Measurements from ENCODE around the gene KIAA1671. TPM values are rescaled to one million over a fixed set of nuclear protein-coding genes. Genes with fewer than 3 reads are reported as not detected.
"Not testable (repeated sequence)": the region's sequence is repeated elsewhere in the genome, so short reads cannot be mapped to it uniquely, and the experiment has no call there.

The KIAA1671 gene
- total RNA-seq, 1 donor from 2014 or later: 8.3 TPM

GRCh38 chr22:25200967-25201366 lies 248.5 kb downstream of the KIAA1671 start:
- Mint-ChIP-seq H3K9me3 (ENCODE audit: unreplicated experiment) (no peaks in the 10 kb centered on the region), H3K27ac (ENCODE audit: unreplicated experiment) (no peak overlapping the region), H3K4me1 (ENCODE audit: unreplicated experiment) (no peaks in the 10 kb centered on the region), H3K36me3 (ENCODE audit: unreplicated experiment) (no peaks in the 10 kb centered on the region), H3K27me3 (ENCODE audit: unreplicated experiment) (no peaks in the 10 kb centered on the region), H3K4me3 (ENCODE audit: unreplicated experiment) (no peak overlapping the region)
- TF ChIP-seq CTCF (IDR thresholded peaks at IDR 0.05): no peak
- no peak for DNase-seq (ENCODE audit: extremely low spot score, unreplicated experiment)

GRCh38 chr22:25201557-25202273 lies 249.2 kb downstream of the KIAA1671 start:
- Mint-ChIP-seq H3K4me1 (ENCODE audit: unreplicated experiment) (no peaks in the 10 kb centered on the region), H3K27ac (ENCODE audit: unreplicated experiment) (no peak overlapping the region), H3K36me3 (ENCODE audit: unreplicated experiment) (no peaks in the 10 kb centered on the region), H3K9me3 (ENCODE audit: unreplicated experiment) (no peaks in the 10 kb centered on the region), H3K27me3 (ENCODE audit: unreplicated experiment) (peaks cover 3% of the 10 kb centered on the region), H3K4me3 (ENCODE audit: unreplicated experiment) (no peak overlapping the region)
- no peak for DNase-seq (ENCODE audit: extremely low spot score, unreplicated experiment)
- no peak for TF ChIP-seq CTCF (IDR thresholded peaks at IDR 0.05)

GRCh38 chr22:25202290-25202921 lies 249.9 kb downstream of the KIAA1671 start:
- peak; percentile 88 for DNase-seq (ENCODE audit: extremely low spot score, unreplicated experiment)
- no peaks in the 10 kb centered on the region for H3K4me1 Mint-ChIP-seq (ENCODE audit: unreplicated experiment)
- H3K4me3 Mint-ChIP-seq (ENCODE audit: unreplicated experiment): no peak overlapping the region
- peaks cover 4% of the 10 kb centered on the region for H3K27me3 Mint-ChIP-seq (ENCODE audit: unreplicated experiment)
- no peaks in the 10 kb centered on the region for H3K36me3 Mint-ChIP-seq (ENCODE audit: unreplicated experiment)
- TF ChIP-seq CTCF (IDR thresholded peaks at IDR 0.05): peak; percentile 94
- no peaks in the 10 kb centered on the region for H3K9me3 Mint-ChIP-seq (ENCODE audit: unreplicated experiment)
- no peak overlapping the region for H3K27ac Mint-ChIP-seq (ENCODE audit: unreplicated experiment)

GRCh38 chr22:25203082-25203481 lies 250.6 kb downstream of the KIAA1671 start:
- no peaks in the 10 kb centered on the region for H3K9me3 Mint-ChIP-seq (ENCODE audit: unreplicated experiment)
- no peak for TF ChIP-seq CTCF (IDR thresholded peaks at IDR 0.05)

GRCh38 chr22:25204547-25204946 lies 252.0 kb downstream of the KIAA1671 start:
- not testable (repeated sequence) for H3K27me3 Mint-ChIP-seq (ENCODE audit: unreplicated experiment); H3K9me3 Mint-ChIP-seq (ENCODE audit: unreplicated experiment); DNase-seq (ENCODE audit: extremely low spot score, unreplicated experiment); H3K27ac Mint-ChIP-seq (ENCODE audit: unreplicated experiment); H3K4me1 Mint-ChIP-seq (ENCODE audit: unreplicated experiment); H3K4me3 Mint-ChIP-seq (ENCODE audit: unreplicated experiment); H3K36me3 Mint-ChIP-seq (ENCODE audit: unreplicated experiment)

More at GRCh38 chr22:25203082-25203481, 250.6 kb downstream of the KIAA1671 start:
- Mint-ChIP-seq H3K4me3 (ENCODE audit: unreplicated experiment) (no peak overlapping the region), H3K36me3 (ENCODE audit: unreplicated experiment) (no peaks in the 10 kb centered on the region), H3K27ac (ENCODE audit: unreplicated experiment) (no peak overlapping the region), H3K4me1 (ENCODE audit: unreplicated experiment) (no peaks in the 10 kb centered on the region), H3K27me3 (ENCODE audit: unreplicated experiment) (peaks cover 4% of the 10 kb centered on the region)
- DNase-seq (ENCODE audit: extremely low spot score, unreplicated experiment): no peak
